Skin of body (tissue), 2 donors: ENCODE data around the gene SAMD8. TPM values are rescaled to one million over a fixed set of nuclear protein-coding genes. Genes with fewer than 3 reads are reported as not detected.
"Not testable (repeated sequence)": the region's sequence is repeated elsewhere in the genome, so short reads cannot be mapped to it uniquely, and the experiment has no call there.

ENCODE experiments used
- DNase-seq: peaks from one replicate; lab custom pipeline; 2025; lab: John Stamatoyannopoulos, UW
- total RNA-seq: library from RNA; depleted of rRNA; stranded (reverse); fragments of >200 nt; gene quantifications from one replicate; pipeline ENCODE4 v1.2.3, GENCODE V29; 2014

Gene SAMD8
- total RNA-seq, 1 donor from 2014 or later = 28.4 TPM

DNA sequence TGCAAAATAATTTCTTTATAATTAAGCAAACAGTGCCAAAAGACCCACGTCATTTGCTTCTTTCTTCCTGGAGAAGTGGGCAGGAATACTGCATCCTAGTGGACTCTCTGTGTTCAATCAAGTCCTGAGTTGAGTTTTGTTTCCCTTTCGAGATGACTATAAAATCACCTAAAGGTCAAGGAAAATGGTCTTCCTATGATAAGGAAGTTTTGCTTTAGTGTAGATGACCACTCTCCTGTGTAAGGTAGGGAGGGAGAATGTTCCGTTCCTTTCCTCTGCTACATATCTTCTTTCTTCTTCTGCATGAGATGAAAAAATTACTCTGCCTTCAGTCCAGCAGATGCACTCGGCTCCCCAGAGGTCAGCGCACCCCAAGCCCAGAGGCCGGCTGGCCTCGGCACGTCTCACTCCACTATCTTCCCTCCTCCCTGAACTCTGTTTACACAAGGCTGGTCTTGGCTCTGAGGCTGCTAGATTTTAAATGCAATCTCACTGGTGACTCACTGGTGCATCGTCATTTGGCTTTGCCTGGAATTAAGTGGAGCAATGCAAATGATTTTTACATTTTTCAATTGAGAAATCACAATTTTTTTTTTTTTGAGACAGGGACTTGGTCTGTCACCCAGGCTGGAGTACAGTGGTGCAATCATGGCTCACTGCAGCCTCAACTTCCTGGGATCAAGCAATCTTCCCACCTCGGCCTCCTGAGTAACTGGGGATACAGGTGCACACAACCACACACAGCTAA is 80.5 kb downstream of the SAMD8 start:
- DNase-seq = no peak

- DNase-seq = not testable (repeated sequence)
Observed at GRCh38 chr10:75194625-75195024, 83.2 kb downstream of the SAMD8 start.

GRCh38 chr10:75195035-75195763 is 83.7 kb downstream of the SAMD8 start:
- DNase-seq = no peak

GRCh38 chr10:75197066-75197465 is 85.6 kb downstream of the SAMD8 start:
- no peak for DNase-seq

DNA sequence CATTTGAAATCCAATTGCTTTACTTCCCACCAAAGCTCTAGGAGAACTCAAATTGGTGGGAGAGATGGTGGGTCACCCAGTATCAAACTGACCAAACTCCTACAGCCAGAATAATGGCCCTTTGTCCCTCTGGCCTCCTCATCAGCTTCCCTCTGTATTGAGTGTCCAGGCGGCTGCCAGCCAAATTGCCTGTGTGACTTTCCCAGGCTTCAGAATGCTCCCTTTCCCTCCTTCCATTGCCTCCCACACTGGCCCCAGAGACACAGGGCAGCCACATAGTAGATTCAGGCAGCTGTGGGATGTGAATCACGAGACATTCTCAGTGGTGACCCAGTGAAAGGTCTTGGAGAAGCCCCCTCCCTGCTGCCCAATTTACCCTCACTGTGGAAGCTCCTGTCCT is 86.5 kb downstream of the SAMD8 start:
- DNase-seq = no peak

GRCh38 chr10:75199949-75200348 is 88.5 kb downstream of the SAMD8 start:
- not testable (repeated sequence) for DNase-seq

GRCh38 chr10:75201793-75202307 is 90.4 kb downstream of the SAMD8 start:
- no peak for DNase-seq

- DNase-seq = no peak
Observed at GRCh38 chr10:75202321-75203045, 91.0 kb downstream of the SAMD8 start.

DNA sequence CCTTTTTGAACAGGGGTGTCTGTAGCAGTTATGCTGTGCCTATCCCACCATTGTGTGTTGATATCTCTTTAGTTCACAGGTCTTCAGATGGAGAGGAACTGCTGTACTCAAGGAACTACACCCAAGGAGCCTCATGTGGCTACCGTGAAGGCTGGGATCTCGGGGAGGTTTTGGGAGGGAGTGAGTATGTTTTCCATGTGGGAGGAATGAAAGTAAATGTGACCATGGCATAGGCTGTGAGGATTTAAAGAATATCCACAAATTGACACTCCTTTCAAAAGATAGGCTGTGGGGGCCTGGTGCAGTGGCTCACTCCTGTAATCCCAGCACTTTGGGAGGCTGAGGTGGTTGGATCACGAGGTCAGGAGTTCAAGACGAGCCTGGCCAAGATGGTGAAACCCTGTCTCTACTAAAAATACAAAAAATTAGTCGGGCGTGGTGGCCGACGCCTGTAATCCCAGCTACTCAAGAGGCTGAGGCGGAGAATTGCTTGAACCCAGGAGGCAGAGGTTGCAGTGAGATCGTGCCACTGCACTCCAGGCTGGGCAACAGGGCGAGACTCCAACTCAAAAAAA is 91.7 kb downstream of the SAMD8 start:
- not testable (repeated sequence) for DNase-seq

- DNase-seq = no peak
Observed at GRCh38 chr10:75203724-75204123, 92.3 kb downstream of the SAMD8 start.

GRCh38 chr10:75205908-75206307 is 94.5 kb downstream of the SAMD8 start:
- DNase-seq = no peak

- not testable (repeated sequence) for DNase-seq
Observed at GRCh38 chr10:75206638-75207037, 95.2 kb downstream of the SAMD8 start.

- no peak for DNase-seq
Observed at GRCh38 chr10:75207079-75207856, 95.8 kb downstream of the SAMD8 start.

GRCh38 chr10:75207857-75208144 is 96.3 kb downstream of the SAMD8 start:
- DNase-seq = no peak

DNA sequence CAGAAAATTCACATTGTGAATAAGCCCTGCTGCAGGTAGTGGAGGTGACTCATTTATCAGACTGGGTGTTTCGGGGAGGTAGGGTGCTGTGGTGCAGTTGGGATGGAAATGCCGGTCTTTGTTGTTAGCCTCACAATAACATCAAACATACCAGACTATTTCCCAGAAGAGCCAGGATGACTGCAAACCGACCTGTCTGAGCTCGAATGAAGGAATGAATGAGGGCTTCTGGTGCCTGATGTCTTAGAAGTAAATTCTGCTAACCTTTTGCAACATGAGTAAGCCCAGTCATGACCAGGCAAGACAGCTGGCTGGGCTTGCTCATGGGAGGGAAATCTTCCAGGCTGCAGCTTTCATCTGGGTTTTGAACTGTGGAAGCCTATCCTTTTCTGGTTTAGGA is 96.7 kb downstream of the SAMD8 start:
- peak; percentile 56 for DNase-seq

- no peak for DNase-seq
Observed at GRCh38 chr10:75209086-75209920, 97.8 kb downstream of the SAMD8 start.

DNA sequence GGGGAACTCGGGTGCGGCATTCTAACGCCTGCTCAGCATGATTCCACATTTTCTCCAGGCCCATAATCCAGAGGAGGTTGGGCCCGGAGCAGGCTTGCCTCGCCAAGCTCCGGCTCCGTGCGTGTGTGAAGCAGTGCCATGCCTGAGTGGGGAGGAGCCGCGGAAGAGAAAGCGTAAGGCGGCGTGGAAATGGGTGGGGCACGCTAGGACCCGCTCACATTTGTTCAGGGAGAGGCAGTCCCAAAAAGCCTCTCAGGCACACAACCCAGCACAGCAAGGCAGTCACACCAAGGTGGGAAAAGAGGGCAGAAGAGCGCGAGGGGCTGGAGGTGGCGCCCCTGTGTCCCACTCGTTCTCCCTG is 98.4 kb downstream of the SAMD8 start:
- peak; percentile 89 for DNase-seq

- peak; percentile 94 for DNase-seq
Observed at GRCh38 chr10:75210282-75211006, 99.0 kb downstream of the SAMD8 start, which contains the start of gene VDAC2. VDAC2 (plus strand) TSS chr10:75210796; CDS start chr10:75211159, 363 bp downstream.

DNA sequence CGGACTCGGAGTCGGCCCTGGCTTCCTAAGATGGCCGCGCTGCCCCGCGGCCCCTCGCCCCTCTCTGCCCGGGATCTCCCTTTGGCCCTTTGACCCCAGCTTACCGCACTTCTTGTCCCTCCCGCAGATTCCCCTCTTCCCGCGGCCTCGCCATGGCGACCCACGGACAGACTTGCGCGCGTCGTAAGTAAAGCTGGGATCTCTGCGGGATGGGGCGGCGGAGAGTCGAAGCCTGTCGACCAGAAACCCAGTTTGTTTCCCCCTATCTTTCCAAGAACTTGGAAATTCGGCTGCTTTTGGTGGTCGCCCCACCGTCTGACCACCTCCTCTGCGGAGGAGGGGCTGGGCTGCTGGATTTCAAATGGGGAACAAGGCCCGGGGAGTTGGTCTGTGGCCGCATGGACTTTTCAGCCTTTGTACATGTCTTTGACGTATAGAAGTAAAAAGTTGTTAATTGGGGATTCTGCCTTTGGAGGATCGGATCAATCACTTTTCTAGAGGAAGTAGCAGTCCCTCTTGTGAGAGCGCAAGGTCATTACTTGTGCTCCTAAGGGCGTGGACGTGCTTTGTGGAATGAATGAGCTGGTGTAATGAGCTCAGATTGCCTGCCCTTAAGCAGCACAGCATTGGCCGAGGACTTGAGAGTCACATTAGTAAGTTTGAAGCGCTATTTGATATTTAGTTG is 99.7 kb downstream of the SAMD8 start:
- DNase-seq = peak; percentile 10
